Cardiac muscle cell (in vitro differentiated cells and primary cell): ENCODE results near the gene OR2H2. TPM values are rescaled to one million over a fixed set of nuclear protein-coding genes. Genes with fewer than 3 reads are reported as not detected.
A peak's percentile ranks its signal among the peaks of the same experiment; 100 is the strongest.

Experiments used
- DNase-seq, 2 donors: peaks; one replicate each; pipeline versions ENCODE4 v3.0.0 to v3.0.0-alpha.2; 2010 to 2017; ENCODE audit warnings: low read depth in 1 of 2, low spot score in 1 of 2
- H3K27ac ChIP-seq: fragments of 200-600 bp; sonication (generic); 2 replicates; pipeline ENCODE4 v1.5.1; 2016
- H3K27me3 ChIP-seq: fragments of 200-600 bp; sonication (generic); 2 replicates; pipeline ENCODE4 v1.6.0; 2016; ENCODE audit warnings: control low read depth
- H3K36me3 ChIP-seq: fragments of 200-600 bp; sonication (generic); 2 replicates; pipeline ENCODE4 v1.5.1; 2016; ENCODE audit warnings: control low read depth
- H3K4me1 ChIP-seq: fragments of 200-600 bp; sonication (generic); 2 replicates; pipeline ENCODE4 v1.8.1; 2017; ENCODE audit warnings: low read depth, mild to moderate bottlenecking, mixed run types
- H3K4me3 ChIP-seq: fragments of 200-600 bp; sonication (generic); 2 replicates; pipeline ENCODE4 v1.5.1; 2016; ENCODE audit warnings: mild to moderate bottlenecking
- H3K9me3 ChIP-seq: fragments of 200-600 bp; sonication (generic); 2 replicates; pipeline ENCODE4 v1.5.1; 2017; ENCODE audit warnings: low read depth, mild to moderate bottlenecking, control low read depth
- polyA plus RNA-seq: library from polyadenylated mRNA; unstranded; fragments of >200 nt; fragmentation: Nextera tagmentation; extraction: Ambion mirVana; gene quantifications from 2 replicates; pipeline ENCODE4 v1.2.1, GENCODE V29; 2016
- total RNA-seq: library from RNA; depleted of rRNA; stranded (reverse); fragments of >200 nt; gene quantifications from 2 replicates; pipeline ENCODE4 v1.2.3, GENCODE V29; 2016
- TF ChIP-seq, protein P1 (sequence below): IDR thresholded peaks from 2 replicates; pipeline ENCODE4 v1.5.1; 2012; ENCODE audit warnings: low read depth, mild to moderate bottlenecking, low read length

OR2H2 gene
- total and polyA plus RNA-seq, 2 experiments from 2014 or later, result 0.73 TPM; not detected in 1

- TF ChIP-seq, protein P1, sequence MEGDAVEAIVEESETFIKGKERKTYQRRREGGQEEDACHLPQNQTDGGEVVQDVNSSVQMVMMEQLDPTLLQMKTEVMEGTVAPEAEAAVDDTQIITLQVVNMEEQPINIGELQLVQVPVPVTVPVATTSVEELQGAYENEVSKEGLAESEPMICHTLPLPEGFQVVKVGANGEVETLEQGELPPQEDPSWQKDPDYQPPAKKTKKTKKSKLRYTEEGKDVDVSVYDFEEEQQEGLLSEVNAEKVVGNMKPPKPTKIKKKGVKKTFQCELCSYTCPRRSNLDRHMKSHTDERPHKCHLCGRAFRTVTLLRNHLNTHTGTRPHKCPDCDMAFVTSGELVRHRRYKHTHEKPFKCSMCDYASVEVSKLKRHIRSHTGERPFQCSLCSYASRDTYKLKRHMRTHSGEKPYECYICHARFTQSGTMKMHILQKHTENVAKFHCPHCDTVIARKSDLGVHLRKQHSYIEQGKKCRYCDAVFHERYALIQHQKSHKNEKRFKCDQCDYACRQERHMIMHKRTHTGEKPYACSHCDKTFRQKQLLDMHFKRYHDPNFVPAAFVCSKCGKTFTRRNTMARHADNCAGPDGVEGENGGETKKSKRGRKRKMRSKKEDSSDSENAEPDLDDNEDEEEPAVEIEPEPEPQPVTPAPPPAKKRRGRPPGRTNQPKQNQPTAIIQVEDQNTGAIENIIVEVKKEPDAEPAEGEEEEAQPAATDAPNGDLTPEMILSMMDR, result no peak
- H3K27me3 ChIP-seq, result no peaks in the 10 kb centered on the region
- H3K4me3 ChIP-seq, result no peak overlapping the region
- H3K4me1 ChIP-seq, result no peaks in the 10 kb centered on the region
- no peaks in the 10 kb centered on the region for H3K36me3 ChIP-seq
- no peaks in the 10 kb centered on the region for H3K9me3 ChIP-seq
- no peak overlapping the region for H3K27ac ChIP-seq
- DNase-seq, result no peak
Observed at GRCh38 chr6:29630315-29630714, 45.4 kb downstream of the OR2H2 start.

DNA sequence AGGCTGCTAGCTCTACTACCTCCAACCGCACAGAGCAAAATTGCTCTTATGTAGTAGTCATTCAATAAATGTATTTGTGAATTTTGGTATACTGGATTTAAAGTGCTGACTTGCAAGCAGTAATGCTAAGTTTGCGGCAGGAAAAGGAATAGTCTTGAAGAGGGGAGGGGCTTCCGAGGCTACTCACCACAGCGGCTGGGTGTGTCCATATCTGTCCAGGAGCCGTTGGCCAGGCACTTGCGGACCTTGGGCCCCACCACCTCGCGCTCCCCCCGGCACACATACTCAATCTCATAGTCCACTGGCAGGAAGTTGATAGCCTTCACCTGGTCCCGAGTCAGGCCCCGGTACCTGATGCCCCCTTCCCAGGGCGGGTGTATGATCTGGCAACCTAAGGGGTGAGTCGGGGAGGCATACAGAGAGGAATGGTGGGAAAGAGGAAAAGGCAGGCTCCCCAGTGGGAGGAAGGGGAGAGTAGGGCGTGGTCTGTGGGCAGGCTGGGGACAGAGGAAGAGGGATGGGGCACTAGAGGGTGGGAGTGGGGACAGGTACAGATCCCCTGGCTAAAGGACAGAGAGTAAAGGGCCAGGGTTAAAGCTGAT is 46.4 kb downstream of the OR2H2 start:
- H3K4me3 ChIP-seq, result no peak overlapping the region
- TF ChIP-seq, protein P1, result no peak
- no peaks in the 10 kb centered on the region for H3K36me3 ChIP-seq
- no peaks in the 10 kb centered on the region for H3K9me3 ChIP-seq
- no peak overlapping the region for H3K27ac ChIP-seq
- peak in 1 of 2 donors; percentile 18 for DNase-seq
- no peaks in the 10 kb centered on the region for H3K27me3 ChIP-seq
- H3K4me1 ChIP-seq, result no peaks in the 10 kb centered on the region

DNA sequence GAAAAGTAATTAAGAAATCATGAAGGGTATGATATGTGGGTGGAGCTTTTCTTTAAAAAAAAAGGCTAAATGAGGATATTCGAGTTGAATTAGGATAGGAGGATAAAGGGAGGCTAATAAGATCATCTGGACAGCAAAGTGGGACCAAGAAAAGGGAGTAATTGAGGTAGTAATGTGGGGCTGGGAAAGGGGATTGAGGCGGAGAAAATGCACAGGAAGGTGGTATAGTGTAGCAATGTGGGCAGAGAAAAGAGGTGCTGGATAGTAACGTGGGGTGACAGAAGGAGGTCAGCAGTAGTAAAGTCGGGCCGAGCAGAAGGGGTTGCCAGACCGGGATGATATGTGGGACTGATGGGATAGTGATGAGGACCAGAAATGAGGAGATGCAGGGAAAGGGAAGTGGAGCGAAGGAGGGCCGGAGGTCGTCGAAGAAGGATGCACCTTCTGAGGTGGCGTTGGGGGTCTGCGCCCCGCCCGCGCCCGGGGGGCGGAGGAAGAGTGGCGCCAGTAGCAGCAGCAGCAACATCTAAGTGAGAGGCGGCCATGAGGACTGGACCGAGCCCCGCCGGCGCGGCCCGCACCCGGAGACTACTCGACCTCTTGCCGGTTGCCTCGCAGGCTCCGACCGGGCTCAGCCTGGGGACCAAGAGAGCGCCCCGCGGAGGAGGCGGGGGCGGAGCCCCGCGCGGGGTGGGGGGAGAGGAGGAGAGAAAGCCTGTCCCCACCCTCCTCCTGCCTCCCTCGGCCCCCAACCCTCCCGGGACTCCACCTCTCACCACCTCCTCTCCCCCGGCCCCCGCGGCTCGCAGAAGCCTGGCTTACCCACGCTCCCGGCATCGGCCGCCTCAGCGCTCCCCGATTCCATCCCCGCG is 47.2 kb downstream of the OR2H2 start:
- H3K4me3 ChIP-seq, result peak overlapping the region; percentile 65
- H3K4me1 ChIP-seq, result no peaks in the 10 kb centered on the region
- H3K9me3 ChIP-seq, result no peaks in the 10 kb centered on the region
- peak overlapping the region; percentile 84 for H3K27ac ChIP-seq
- TF ChIP-seq, protein P1, result no peak
- no peaks in the 10 kb centered on the region for H3K36me3 ChIP-seq
- H3K27me3 ChIP-seq, result no peaks in the 10 kb centered on the region
- peak; percentile 77 to 82 for DNase-seq

DNA sequence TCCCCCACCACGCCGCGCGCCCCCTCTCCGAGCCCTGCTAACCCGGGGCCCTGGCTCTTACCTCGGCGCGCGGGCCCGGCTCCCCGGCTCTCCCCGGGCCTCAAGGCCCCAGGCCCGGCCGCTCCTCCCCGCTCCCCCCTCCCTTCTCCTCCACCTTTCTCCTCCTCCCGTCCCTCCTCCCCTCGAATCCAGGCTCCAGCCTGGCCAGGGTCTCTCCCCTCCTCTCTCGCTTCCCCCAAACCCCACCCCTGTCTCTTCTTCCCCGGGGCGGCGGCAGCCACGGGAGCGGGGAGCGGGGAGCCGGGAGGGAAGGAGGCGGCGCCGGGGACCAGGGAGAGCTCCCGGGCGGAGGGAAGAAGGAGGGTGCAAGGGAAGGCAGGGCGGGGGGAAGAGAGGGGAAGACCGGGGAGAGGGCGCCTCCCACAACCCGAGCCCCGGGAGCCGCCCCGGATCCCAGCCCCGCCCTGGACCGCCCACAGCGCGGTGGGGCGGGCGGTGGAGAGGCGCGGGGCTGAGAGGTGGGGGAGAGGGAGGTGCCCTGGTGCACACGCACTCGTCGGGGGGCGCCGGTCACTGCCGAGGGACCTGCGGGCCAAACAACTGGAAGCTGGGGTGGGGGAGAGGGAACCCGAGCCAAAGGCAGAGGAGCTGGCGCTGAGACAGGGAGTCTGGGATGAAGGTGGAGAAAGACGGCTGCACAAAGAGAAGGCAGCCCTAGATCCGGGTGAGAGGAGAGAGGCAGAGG is 48.0 kb downstream of the OR2H2 start, which contains the start of gene GABBR1:
Gene GABBR1 (minus strand): TSS at position 395 of the 745 bp plus-strand sequence. CDS start 798 bp downstream, outside the sequence.
- Histone ChIP-seq H3K9me3 (no peaks in the 10 kb centered on the region), H3K36me3 (no peaks in the 10 kb centered on the region), H3K27me3 (no peaks in the 10 kb centered on the region), H3K4me3 (peak within 1 kb of the TSS; percentile 65), H3K27ac (peak within 1 kb of the TSS; percentile 84), H3K4me1 (no peaks in the 10 kb centered on the region)
- TF ChIP-seq, protein P1, result no peak
- peak; percentile 94 to 95 for DNase-seq

- H3K9me3 ChIP-seq, result no peaks in the 10 kb centered on the region
- no peaks in the 10 kb centered on the region for H3K36me3 ChIP-seq
- no peak for DNase-seq
- H3K4me1 ChIP-seq, result no peaks in the 10 kb centered on the region
- H3K4me3 ChIP-seq, result peak overlapping the region; percentile 65
- TF ChIP-seq, protein P1, result no peak
- H3K27me3 ChIP-seq, result no peaks in the 10 kb centered on the region
- peak overlapping the region; percentile 84 for H3K27ac ChIP-seq
Observed at GRCh38 chr6:29633534-29633905, 48.6 kb downstream of the OR2H2 start.
